MM.1S (cell line): ENCODE measurements around the gene SMYD4.

Experiments
- DNase-seq: peaks from one replicate; pipeline ENCODE4 v3.0.0-alpha.2; 2015
- H2AFZ ChIP-seq: fragments of 300-600 bp; sonication (generic); 2 replicates; pipeline ENCODE4 v1.6.0; 2016; ENCODE audit warnings: antibody characterized with exemption, low read length
- H3F3A ChIP-seq: fragments of 300-600 bp; sonication (generic); 2 replicates; pipeline ENCODE4 v1.6.1; 2016; ENCODE audit warnings: mild to moderate bottlenecking, antibody characterized with exemption, low read length, moderate library complexity, mixed read lengths; ENCODE audit not compliant: insufficient read depth
- H3K27ac ChIP-seq: fragments of 300-600 bp; sonication (generic); 2 replicates; pipeline ENCODE4 v1.5.1; 2016; ENCODE audit warnings: mild to moderate bottlenecking, low read length
- H3K27me3 ChIP-seq: fragments of 300-600 bp; sonication (generic); replicated peaks from 2 replicates; pipeline ENCODE4 v1.6.0; 2016; ENCODE audit warnings: low read length; ENCODE audit not compliant: insufficient read depth
- H3K36me3 ChIP-seq: fragments of 300-600 bp; sonication (generic); replicated peaks from 2 replicates; pipeline ENCODE4 v1.6.1; 2016; ENCODE audit warnings: mild to moderate bottlenecking, low read length, mixed read lengths; ENCODE audit not compliant: insufficient read depth
- H3K4me1 ChIP-seq: fragments of 300-600 bp; sonication (generic); 2 replicates; pipeline ENCODE4 v1.6.1; 2016; ENCODE audit warnings: low read length, mixed read lengths
- H3K4me2 ChIP-seq: fragments of 300-600 bp; sonication (generic); 2 replicates; pipeline ENCODE4 v1.6.0; 2016; ENCODE audit warnings: low read depth, low read length
- H3K4me3 ChIP-seq: fragments of 300-600 bp; sonication (generic); 2 replicates; pipeline ENCODE4 v1.5.1; 2016; ENCODE audit warnings: low read length, mixed read lengths
- H3K79me2 ChIP-seq: fragments of 300-600 bp; sonication (generic); 2 replicates; pipeline ENCODE4 v1.6.1; 2016; ENCODE audit warnings: mixed run types, low read length, mixed read lengths
- H3K9ac ChIP-seq: fragments of 300-600 bp; sonication (generic); 2 replicates; pipeline ENCODE4 v1.6.1; 2016; ENCODE audit warnings: low read length, mixed read lengths
- H3K9me2 ChIP-seq: fragments of 300-600 bp; sonication (generic); replicated peaks from 2 replicates; pipeline ENCODE4 v1.6.1; 2016; ENCODE audit warnings: mild to moderate bottlenecking, low read length, mixed read lengths; ENCODE audit not compliant: insufficient read depth
- H3K9me3 ChIP-seq: fragments of 300-600 bp; sonication (generic); replicated peaks from 2 replicates; pipeline ENCODE4 v1.6.1; 2016; ENCODE audit warnings: mild to moderate bottlenecking, low read length, mixed read lengths; ENCODE audit not compliant: insufficient read depth
- H4K20me1 ChIP-seq: fragments of 300-600 bp; sonication (generic); 2 replicates; pipeline ENCODE4 v1.6.1; 2016; ENCODE audit warnings: mild to moderate bottlenecking, low read length, moderate library complexity, mixed read lengths; ENCODE audit not compliant: insufficient read depth
- CTCF ChIP-seq: fragments of 300-600 bp; sonication (generic); IDR thresholded peaks from 2 replicates; pipeline ENCODE4 v1.5.1; 2016; ENCODE audit warnings: antibody characterized with exemption, low read length, mixed read lengths
- EZH2 ChIP-seq: fragments of 300-600 bp; sonication (generic); optimal IDR thresholded peaks from 2 replicates; pipeline ENCODE3; 2017; ENCODE audit warnings: low read depth, mild to moderate bottlenecking, antibody characterized with exemption, low read length, mixed read lengths
- EZH2phosphoT487 ChIP-seq: fragments of 300-600 bp; sonication (generic); IDR thresholded peaks from 2 replicates; pipeline ENCODE4 v1.6.1; 2018; ENCODE audit warnings: antibody characterized with exemption, low read length

The SMYD4 gene

GRCh38 chr17:1873418-1873817, 43.7 kb upstream of the SMYD4 start:
- H3K36me3 ChIP-seq = peaks cover 10% of the 10 kb centered on the region
- H3K27ac ChIP-seq = no peak overlapping the region

GRCh38 chr17:1872976-1873375, 43.3 kb upstream of the SMYD4 start:
- Histone ChIP-seq H3K36me3 (peaks cover 10% of the 10 kb centered on the region), H3K9ac (no peak overlapping the region), H3K9me3 (no peaks in the 10 kb centered on the region), H3K79me2 (no peaks in the 10 kb centered on the region; the same call in 1 of the 2 replicates), H3K4me3 (no peak overlapping the region), H3K4me1 (no peaks in the 10 kb centered on the region), H3K4me2 (no peak overlapping the region), H3F3A (no peaks in the 10 kb centered on the region), H3K27me3 (no peaks in the 10 kb centered on the region), H3K9me2 (no peaks in the 10 kb centered on the region), H3K27ac (no peak overlapping the region), H4K20me1 (no peaks in the 10 kb centered on the region), H2AFZ (no peak overlapping the region)
- DNase-seq = no peak
- no peak for TF ChIP-seq EZH2phosphoT487
- no peak for TF ChIP-seq CTCF
- no peak for TF ChIP-seq EZH2

More at GRCh38 chr17:1873418-1873817, 43.7 kb upstream of the SMYD4 start:
- no peak overlapping the region for H2AFZ ChIP-seq
- H3K27me3 ChIP-seq = no peaks in the 10 kb centered on the region
- TF ChIP-seq EZH2 (no peak), CTCF (no peak), EZH2phosphoT487 (no peak)
- H3K9ac ChIP-seq = no peak overlapping the region
- H3K9me2 ChIP-seq = no peaks in the 10 kb centered on the region
- H3F3A ChIP-seq = no peaks in the 10 kb centered on the region
- no peaks in the 10 kb centered on the region for H3K9me3 ChIP-seq
- H3K4me2 ChIP-seq = no peak overlapping the region
- no peak overlapping the region for H3K4me3 ChIP-seq
- H4K20me1 ChIP-seq = no peaks in the 10 kb centered on the region
- DNase-seq = no peak
- H3K79me2 ChIP-seq = no peaks in the 10 kb centered on the region; the same call in 1 of the 2 replicates
- no peaks in the 10 kb centered on the region for H3K4me1 ChIP-seq

GRCh38 chr17:1872254-1872653, 42.6 kb upstream of the SMYD4 start:
- Histone ChIP-seq H3K27ac (no peak overlapping the region), H3K4me2 (no peak overlapping the region), H3K36me3 (peaks cover 5% of the 10 kb centered on the region), H3K9me3 (no peaks in the 10 kb centered on the region), H3K9ac (no peak overlapping the region), H3K9me2 (no peaks in the 10 kb centered on the region), H2AFZ (no peak overlapping the region), H3K4me1 (no peaks in the 10 kb centered on the region), H3K27me3 (no peaks in the 10 kb centered on the region), H4K20me1 (no peaks in the 10 kb centered on the region), H3F3A (no peaks in the 10 kb centered on the region), H3K4me3 (no peak overlapping the region), H3K79me2 (no peaks in the 10 kb centered on the region; the same call in 1 of the 2 replicates)
- TF ChIP-seq CTCF (no peak), EZH2 (no peak), EZH2phosphoT487 (no peak)
- no peak for DNase-seq
